ENCODE measurements around the gene NT5C1A. TPM values are rescaled to one million over a fixed set of nuclear protein-coding genes. Genes with fewer than 3 reads are reported as not detected.

The NT5C1A gene
- total RNA-seq, 1 donor from 2014 or later, result not detected

DNA sequence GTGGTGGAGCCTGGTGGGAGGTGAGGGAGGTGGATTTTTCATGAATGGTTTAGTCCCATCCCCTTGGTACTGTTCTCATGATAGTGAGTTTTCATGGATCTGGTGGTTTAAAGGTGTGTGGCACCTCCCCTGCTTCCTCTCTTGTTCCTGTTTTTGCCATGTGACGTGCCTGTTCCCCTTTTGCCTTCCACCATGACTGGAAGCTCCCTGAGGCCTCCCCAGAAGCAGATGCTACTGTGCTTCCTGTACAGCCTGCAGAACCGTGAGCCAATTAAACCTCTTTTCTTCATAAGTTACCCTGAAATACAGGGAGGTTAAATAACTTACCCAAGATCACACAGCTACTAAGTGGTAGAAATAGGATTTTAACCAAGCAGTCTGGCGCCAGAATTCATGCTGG, 28.2 kb downstream of the NT5C1A start:
- H3K36me3 Mint-ChIP-seq (ENCODE audit: insufficient read depth), result no peaks in the 10 kb centered on the region
- H3K4me1 Mint-ChIP-seq (ENCODE audit: low read depth), result peaks cover 8% of the 10 kb centered on the region
- no peak overlapping the region for H3K27ac Mint-ChIP-seq
- TF ChIP-seq CTCF (IDR thresholded peaks at IDR 0.05; ENCODE audit: unreplicated experiment), result no peak
- no peak for DNase-seq (ENCODE audit: low spot score, unreplicated experiment)
- peaks cover 46% of the 10 kb centered on the region for H3K27me3 Mint-ChIP-seq
- H3K9me3 Mint-ChIP-seq (ENCODE audit: low read depth), result no peaks in the 10 kb centered on the region
- H3K4me3 Mint-ChIP-seq (ENCODE audit: low read depth), result no peak overlapping the region

GRCh38 chr1:39642796-39643195, 29.1 kb downstream of the NT5C1A start:
- peaks cover 55% of the 10 kb centered on the region for H3K27me3 Mint-ChIP-seq

DNA sequence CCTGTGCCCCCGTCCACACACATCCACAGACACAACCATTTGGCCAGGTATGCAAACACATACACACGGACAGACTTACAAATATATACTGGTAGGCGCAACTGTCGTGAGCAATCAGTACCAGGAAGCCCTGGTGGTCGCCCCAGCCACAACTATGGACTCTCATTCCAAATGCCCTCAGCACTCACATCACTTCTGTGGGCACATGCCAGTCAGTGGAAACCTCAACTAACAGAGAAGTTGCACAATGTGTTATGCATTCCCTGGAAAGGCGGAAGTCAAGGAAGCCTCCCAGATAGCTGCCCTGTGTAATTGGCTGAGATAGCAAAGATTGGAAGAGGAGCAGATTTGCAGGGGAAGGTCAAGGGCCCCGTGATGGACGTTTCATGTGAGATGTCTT, 31.0 kb downstream of the NT5C1A start:
- TF ChIP-seq CTCF (IDR thresholded peaks at IDR 0.05; ENCODE audit: unreplicated experiment), result no peak
- H3K27ac Mint-ChIP-seq, result no peak overlapping the region
- no peaks in the 10 kb centered on the region for H3K36me3 Mint-ChIP-seq (ENCODE audit: insufficient read depth)
- no peaks in the 10 kb centered on the region for H3K9me3 Mint-ChIP-seq (ENCODE audit: low read depth)
- H3K4me3 Mint-ChIP-seq (ENCODE audit: low read depth), result no peak overlapping the region
- H3K27me3 Mint-ChIP-seq, result peaks cover 74% of the 10 kb centered on the region
- no peak for DNase-seq (ENCODE audit: low spot score, unreplicated experiment)
- H3K4me1 Mint-ChIP-seq (ENCODE audit: low read depth), result no peaks in the 10 kb centered on the region

More at GRCh38 chr1:39642796-39643195, 29.1 kb downstream of the NT5C1A start:
- DNase-seq (ENCODE audit: low spot score, unreplicated experiment), result no peak
- H3K4me3 Mint-ChIP-seq (ENCODE audit: low read depth), result no peak overlapping the region
- no peaks in the 10 kb centered on the region for H3K36me3 Mint-ChIP-seq (ENCODE audit: insufficient read depth)
- TF ChIP-seq CTCF (IDR thresholded peaks at IDR 0.05; ENCODE audit: unreplicated experiment), result no peak
- H3K27ac Mint-ChIP-seq, result no peak overlapping the region
- no peaks in the 10 kb centered on the region for H3K9me3 Mint-ChIP-seq (ENCODE audit: low read depth)
- peaks cover 8% of the 10 kb centered on the region for H3K4me1 Mint-ChIP-seq (ENCODE audit: low read depth)

- DNase-seq (ENCODE audit: low spot score, unreplicated experiment), result peak; percentile 55
- peaks cover 85% of the 10 kb centered on the region for H3K27me3 Mint-ChIP-seq
These were observed 32.4 kb downstream of the NT5C1A start, which contains the start of gene HEYL for GRCh38 chr1:39639305-39640130. Gene HEYL, minus strand, starts transcription at chr1:39639643. Its CDS starts 18 bp downstream, at chr1:39639625.

DNA sequence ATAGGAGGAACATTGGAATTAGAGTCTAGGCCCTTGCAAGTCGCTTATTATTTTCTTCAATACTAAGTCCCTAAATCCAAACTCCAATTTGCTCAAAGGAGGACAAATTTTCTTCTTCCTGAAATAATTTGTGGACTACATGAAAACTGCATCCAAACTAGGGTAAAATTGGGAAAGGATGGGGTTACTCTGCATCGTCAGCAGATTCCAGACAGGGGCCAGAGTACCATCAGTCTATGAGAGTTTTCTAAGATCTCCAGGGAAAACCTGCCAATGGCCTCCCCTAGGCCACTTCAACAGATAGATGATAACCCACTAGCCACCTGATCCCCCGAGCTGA, 33.0 kb downstream of the NT5C1A start:
- no peaks in the 10 kb centered on the region for H3K36me3 Mint-ChIP-seq (ENCODE audit: insufficient read depth)
- H3K4me1 Mint-ChIP-seq (ENCODE audit: low read depth), result no peaks in the 10 kb centered on the region
- no peak overlapping the region for H3K27ac Mint-ChIP-seq
- H3K27me3 Mint-ChIP-seq, result peaks cover 85% of the 10 kb centered on the region
- no peak for TF ChIP-seq CTCF (IDR thresholded peaks at IDR 0.05; ENCODE audit: unreplicated experiment)
- DNase-seq (ENCODE audit: low spot score, unreplicated experiment), result no peak
- H3K9me3 Mint-ChIP-seq (ENCODE audit: low read depth), result no peaks in the 10 kb centered on the region
- H3K4me3 Mint-ChIP-seq (ENCODE audit: low read depth), result peak overlapping the region; percentile 49

More at GRCh38 chr1:39639305-39640130, 32.4 kb downstream of the NT5C1A start, which contains the start of gene HEYL:
- Mint-ChIP-seq H3K4me3 (ENCODE audit: low read depth) (peak within 1 kb of the TSS; percentile 56), H3K9me3 (ENCODE audit: low read depth) (no peaks in the 10 kb centered on the region), H3K36me3 (ENCODE audit: insufficient read depth) (no peaks in the 10 kb centered on the region), H3K4me1 (ENCODE audit: low read depth) (no peaks in the 10 kb centered on the region), H3K27ac (no peak within 1 kb of the TSS)
- peak; percentile 58 for TF ChIP-seq CTCF (IDR thresholded peaks at IDR 0.05; ENCODE audit: unreplicated experiment)
